Osteoblast (primary cell): Measurements from ENCODE around the gene RUNX2. TPM values are rescaled to one million over a fixed set of nuclear protein-coding genes. Genes with fewer than 3 reads are reported as not detected.

ENCODE experiments used
- DNase-seq: peaks from one replicate; pipeline ENCODE4 v3.0.0; 2011; ENCODE audit warnings: low spot score, mixed read lengths; ENCODE audit not compliant: insufficient read length; ENCODE audit errors: missing footprints
- H2AFZ ChIP-seq: 2 replicates; pipeline ENCODE4 v1.6.0; 2011; ENCODE audit warnings: mild to moderate bottlenecking, low read length
- H3K27ac ChIP-seq: 2 replicates; pipeline ENCODE4 v1.5.1; 2011; ENCODE audit warnings: mild to moderate bottlenecking, low read depth, low read length, moderate library complexity
- H3K27me3 ChIP-seq: 2 replicates; pipeline ENCODE4 v1.6.0; 2012; ENCODE audit warnings: mild to moderate bottlenecking, control low read depth, inconsistent platforms, low read length, moderate library complexity; ENCODE audit not compliant: insufficient read depth
- H3K36me3 ChIP-seq: 2 replicates; pipeline ENCODE4 v1.5.1; 2011; ENCODE audit warnings: mild to moderate bottlenecking, low read length, control low read depth, moderate library complexity; ENCODE audit not compliant: insufficient read depth
- H3K4me1 ChIP-seq: 2 replicates; pipeline ENCODE4 v1.5.1; 2011; ENCODE audit warnings: mild to moderate bottlenecking, low read length, control low read depth, moderate library complexity; ENCODE audit not compliant: insufficient read depth
- H3K4me2 ChIP-seq: 2 replicates; pipeline ENCODE4 v1.6.0; 2011; ENCODE audit warnings: mild to moderate bottlenecking, low read length; ENCODE audit not compliant: insufficient read depth
- H3K4me3 ChIP-seq: fragments of 200-600 bp; sonication (generic); 3 replicates; pipeline ENCODE4 v1.5.1; 2012; ENCODE audit warnings: mild to moderate bottlenecking, low read length, inconsistent platforms; ENCODE audit not compliant: insufficient read depth
- H3K79me2 ChIP-seq: 2 replicates; pipeline ENCODE4 v1.6.0; 2012; ENCODE audit warnings: mild to moderate bottlenecking, low read length, control low read depth, inconsistent platforms; ENCODE audit not compliant: insufficient read depth
- H3K9me3 ChIP-seq: 2 replicates; pipeline ENCODE4 v1.5.1; 2011; ENCODE audit warnings: low read depth, low read length, control low read depth
- H4K20me1 ChIP-seq: 2 replicates; pipeline ENCODE4 v1.6.0; 2012; ENCODE audit warnings: mild to moderate bottlenecking, low read length, control low read depth; ENCODE audit not compliant: insufficient read depth
- CTCF ChIP-seq: IDR thresholded peaks from 2 replicates; pipeline ENCODE4 v1.5.1; 2011; ENCODE audit warnings: mild to moderate bottlenecking, low read depth, low read length, moderate library complexity; ENCODE audit errors: extremely low read depth
- total RNA-seq: library from RNA; depleted of rRNA; stranded (reverse); fragments of >200 nt; gene quantifications from 2 replicates; pipeline ENCODE4 v1.2.3, GENCODE V29; 2012

The RUNX2 gene
- total RNA-seq, 1 donor, result 30.0 TPM

DNA sequence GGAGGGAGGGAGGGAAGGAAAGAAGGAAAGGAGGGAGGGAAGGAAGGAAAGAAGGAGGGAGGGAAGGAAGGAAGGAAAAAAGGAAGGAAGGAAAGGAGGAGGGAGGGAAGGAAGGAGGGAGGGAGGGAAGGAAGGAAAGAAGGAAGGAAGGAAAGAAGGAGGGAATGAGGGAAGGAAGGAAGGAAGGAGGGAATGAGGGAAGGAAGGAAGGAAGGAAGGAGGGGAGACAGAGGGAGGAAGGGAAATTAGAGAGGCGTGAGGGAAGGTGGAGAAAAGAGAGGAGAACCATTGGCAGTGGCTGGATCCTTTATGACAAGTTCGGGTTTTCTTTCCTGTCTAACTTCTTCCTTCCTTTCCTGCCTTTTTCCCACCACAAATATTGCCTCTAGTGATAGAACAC lies 71.9 kb downstream of the RUNX2 start:
- DNase-seq, result no peak
- no peak overlapping the region for H3K4me3 ChIP-seq
- no peaks in the 10 kb centered on the region for H3K79me2 ChIP-seq
- H3K4me2 ChIP-seq, result no peak overlapping the region
- TF ChIP-seq CTCF, result no peak
- H3K27me3 ChIP-seq, result no peaks in the 10 kb centered on the region
- H3K27ac ChIP-seq, result no peak overlapping the region
- no peaks in the 10 kb centered on the region for H3K36me3 ChIP-seq
- H3K9me3 ChIP-seq, result no peaks in the 10 kb centered on the region
- H3K4me1 ChIP-seq, result no peaks in the 10 kb centered on the region
- H2AFZ ChIP-seq, result no peak overlapping the region
- no peaks in the 10 kb centered on the region for H4K20me1 ChIP-seq

DNA sequence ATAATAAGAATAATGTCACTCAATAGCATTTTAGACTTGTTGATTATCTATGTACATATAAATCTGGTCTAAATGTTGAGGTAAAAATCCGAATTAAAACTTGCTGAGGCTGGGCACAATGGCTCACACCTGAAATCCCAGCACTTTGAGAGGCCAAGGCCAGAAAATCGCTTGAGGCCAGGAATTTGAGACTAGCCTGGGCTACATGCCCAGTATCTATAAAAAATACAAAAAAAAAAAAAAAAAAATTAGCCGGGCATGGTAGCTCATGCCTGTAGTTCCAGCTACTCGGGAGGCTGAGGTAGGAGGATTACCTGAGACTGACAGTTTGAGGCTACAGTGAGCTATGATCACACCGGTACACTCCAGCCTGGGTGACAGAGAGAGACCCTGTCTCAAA lies 83.8 kb downstream of the RUNX2 start:
- Histone ChIP-seq H4K20me1 (no peaks in the 10 kb centered on the region), H3K79me2 (no peaks in the 10 kb centered on the region), H3K4me3 (no peak overlapping the region), H3K27me3 (no peaks in the 10 kb centered on the region), H3K4me1 (peaks cover 15% of the 10 kb centered on the region), H3K27ac (no peak overlapping the region), H3K4me2 (no peak overlapping the region), H2AFZ (no peak overlapping the region), H3K9me3 (no peaks in the 10 kb centered on the region), H3K36me3 (no peaks in the 10 kb centered on the region)
- DNase-seq, result no peak
- no peak for TF ChIP-seq CTCF

GRCh38 chr6:45415315-45415714 lies 87.2 kb downstream of the RUNX2 start:
- peak; percentile 56 for DNase-seq
- TF ChIP-seq CTCF, result no peak
- Histone ChIP-seq H3K79me2 (peaks cover 23% of the 10 kb centered on the region), H3K4me3 (no peak overlapping the region), H3K27me3 (no peaks in the 10 kb centered on the region), H3K9me3 (no peaks in the 10 kb centered on the region), H2AFZ (no peak overlapping the region), H3K4me2 (no peak overlapping the region), H3K36me3 (no peaks in the 10 kb centered on the region), H3K4me1 (peaks cover 43% of the 10 kb centered on the region), H3K27ac (no peak overlapping the region), H4K20me1 (no peaks in the 10 kb centered on the region)

DNA sequence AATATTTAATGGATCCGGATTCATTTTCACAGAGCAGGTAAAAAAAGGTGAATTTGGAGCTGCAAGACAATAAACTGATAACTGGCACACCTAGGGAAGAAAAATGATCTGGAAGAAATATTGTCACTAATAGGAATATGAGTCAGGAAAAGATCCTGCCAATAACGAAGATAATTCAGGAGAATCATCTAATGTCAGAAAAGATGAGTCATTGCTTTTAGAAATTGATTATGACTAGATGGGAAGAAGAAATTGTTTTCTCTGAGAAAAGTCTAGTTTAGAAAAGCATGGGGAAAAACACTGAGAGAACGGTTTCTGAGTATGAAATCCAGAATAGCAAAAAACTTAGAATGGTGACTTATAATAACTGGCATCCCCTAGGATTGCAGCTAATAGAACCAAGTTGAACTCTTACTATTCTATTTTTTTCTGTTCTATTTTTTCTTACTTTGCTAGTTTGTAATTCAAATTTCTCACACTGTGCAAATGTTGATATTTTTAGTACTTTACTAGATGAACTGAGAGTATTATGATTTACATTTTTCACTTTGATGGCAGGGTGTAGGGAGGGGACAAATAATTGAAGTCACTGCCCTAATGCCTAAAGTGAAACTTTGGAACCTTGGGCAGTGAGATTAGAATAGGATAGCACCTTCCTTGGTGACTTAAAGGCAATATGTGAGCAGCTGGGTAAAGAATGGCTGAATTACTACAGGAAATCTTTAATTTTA lies 87.8 kb downstream of the RUNX2 start:
- peak overlapping the region; percentile 47 for H3K4me2 ChIP-seq
- no peaks in the 10 kb centered on the region for H3K36me3 ChIP-seq
- H3K9me3 ChIP-seq, result no peaks in the 10 kb centered on the region
- H2AFZ ChIP-seq, result no peak overlapping the region
- no peak overlapping the region for H3K27ac ChIP-seq
- H3K27me3 ChIP-seq, result no peaks in the 10 kb centered on the region
- H3K79me2 ChIP-seq, result peaks cover 29% of the 10 kb centered on the region
- no peak for DNase-seq
- H3K4me1 ChIP-seq, result peaks cover 49% of the 10 kb centered on the region
- H4K20me1 ChIP-seq, result no peaks in the 10 kb centered on the region
- no peak overlapping the region for H3K4me3 ChIP-seq
- TF ChIP-seq CTCF, result no peak
